GM23248 (cell line): ENCODE data around the gene POU3F1. TPM values are rescaled to one million over a fixed set of nuclear protein-coding genes. Genes with fewer than 3 reads are reported as not detected.
"Not testable (repeated sequence)": the region's sequence is repeated elsewhere in the genome, so short reads cannot be mapped to it uniquely, and the experiment has no call there.

Experiments used
- DNase-seq: peaks from one replicate; pipeline ENCODE4 v3.0.0-alpha.2; 2015
- H2AFZ ChIP-seq: fragments of 200-600 bp; sonication (generic); 2 replicates; pipeline ENCODE4 v1.6.1; 2016; ENCODE audit warnings: antibody characterized with exemption
- H3F3A ChIP-seq: fragments of 200-600 bp; sonication (generic); 2 replicates; pipeline ENCODE4 v1.6.1; 2016; ENCODE audit warnings: mild to moderate bottlenecking, antibody characterized with exemption, mixed run types; ENCODE audit not compliant: insufficient read depth
- H3K27ac ChIP-seq: fragments of 200-600 bp; sonication (generic); 2 replicates; pipeline ENCODE4 v1.5.1; 2016; ENCODE audit warnings: mild to moderate bottlenecking
- H3K27me3 ChIP-seq: fragments of 200-600 bp; sonication (generic); replicated peaks from 2 replicates; pipeline ENCODE4 v1.6.1; 2016; ENCODE audit warnings: mild to moderate bottlenecking; ENCODE audit not compliant: insufficient read depth
- H3K36me3 ChIP-seq: fragments of 200-600 bp; sonication (generic); 2 replicates; pipeline ENCODE4 v1.6.1; 2016; ENCODE audit warnings: low read depth, mild to moderate bottlenecking
- H3K4me1 ChIP-seq: fragments of 200-600 bp; sonication (generic); 2 replicates; pipeline ENCODE4 v1.6.1; 2016; ENCODE audit warnings: mild to moderate bottlenecking; ENCODE audit not compliant: insufficient read depth
- H3K4me2 ChIP-seq: fragments of 200-600 bp; sonication (generic); one replicate; pipeline ENCODE4 v1.6.1; 2016; ENCODE audit warnings: mild to moderate bottlenecking; ENCODE audit not compliant: unreplicated experiment
- H3K4me3 ChIP-seq: fragments of 200-600 bp; sonication (generic); 2 replicates; pipeline ENCODE4 v1.5.1; 2016; ENCODE audit warnings: mild to moderate bottlenecking
- H3K79me2 ChIP-seq: fragments of 200-600 bp; sonication (generic); 2 replicates; pipeline ENCODE4 v1.6.1; 2016; ENCODE audit warnings: mild to moderate bottlenecking; ENCODE audit not compliant: insufficient read depth
- H3K9ac ChIP-seq: fragments of 200-600 bp; sonication (generic); 2 replicates; pipeline ENCODE4 v1.6.1; 2016; ENCODE audit warnings: mild to moderate bottlenecking
- H3K9me2 ChIP-seq: fragments of 200-600 bp; sonication (generic); 2 replicates; pipeline ENCODE4 v1.6.1; 2016; ENCODE audit warnings: mixed run types, mild to moderate bottlenecking, moderate library complexity; ENCODE audit not compliant: insufficient read depth
- H3K9me3 ChIP-seq: fragments of 200-600 bp; sonication (generic); one replicate; pipeline ENCODE4 v1.6.1; 2017; ENCODE audit warnings: low read depth
- H4K20me1 ChIP-seq: fragments of 200-600 bp; sonication (generic); 2 replicates; pipeline ENCODE4 v1.6.0; 2016; ENCODE audit not compliant: insufficient read depth
- EZH2 ChIP-seq: fragments of 200-600 bp; sonication (generic); IDR thresholded peaks from 2 replicates; pipeline ENCODE4 v1.6.1; 2018; ENCODE audit warnings: antibody characterized with exemption, mild to moderate bottlenecking; ENCODE audit not compliant: insufficient read depth, poor library complexity, severe bottlenecking
- EZH2phosphoT487 ChIP-seq: fragments of 200-600 bp; sonication (generic); IDR thresholded peaks from 2 replicates; pipeline ENCODE4 v1.6.1; 2018; ENCODE audit warnings: antibody characterized with exemption, moderate library complexity, mild to moderate bottlenecking, low read depth; ENCODE audit not compliant: insufficient read depth
- WGBS, 2 experiments: methylation state at CpG; one replicate each; pipeline ENCODE4 v1.1.6; 2015 to 2017; ENCODE audit warnings: low lambda C conversion rate in 2 of 2, low coverage in 1 of 2; ENCODE audit errors: missing lambda C conversion rate in 2 of 2; 5-methylcytosine and 5-hydroxymethylcytosine counted together
- in situ Hi-C: fragments of 300-500 bp; cut with MboI; formaldehyde crosslinking; loops from 2 replicates; pipeline ENCODE4 v1.15.0; 2020
- polyA plus RNA-seq: library from polyadenylated mRNA; unstranded; fragments of >200 nt; fragmentation: Nextera tagmentation; extraction: Ambion mirVana; gene quantifications from 2 replicates; pipeline ENCODE4 v1.2.1, GENCODE V29; 2016
- total RNA-seq: library from RNA; depleted of rRNA; stranded (reverse); fragments of >200 nt; shearing (Covaris generic); gene quantifications from 2 replicates; pipeline ENCODE4 v1.2.3, GENCODE V29; 2014

POU3F1 gene
- total and polyA plus RNA-seq, 2 experiments from 2014 or later: not detected

GRCh38 chr1:38034871-38035270 lies 11.7 kb downstream of the POU3F1 start:
- Histone ChIP-seq H3K27ac (no peak overlapping the region), H3K36me3 (no peaks in the 10 kb centered on the region), H4K20me1 (no peaks in the 10 kb centered on the region), H3K9me2 (no peaks in the 10 kb centered on the region), H3K9me3 (no peaks in the 10 kb centered on the region), H3K79me2 (no peaks in the 10 kb centered on the region), H3F3A (peaks cover 11% of the 10 kb centered on the region; the same call in 1 of the 2 replicates), H3K4me2 (no peak overlapping the region), H3K9ac (no peak overlapping the region), H3K4me3 (no peak overlapping the region), H3K4me1 (peaks cover 20% of the 10 kb centered on the region), H2AFZ (no peak overlapping the region), H3K27me3 (no peaks in the 10 kb centered on the region)
- TF ChIP-seq EZH2phosphoT487 (no peak), EZH2 (no peak)
- WGBS, 2 experiments: 70 to 72% methylated on average over 12 to 13 of the region's 13 CpGs
- in situ Hi-C loops: no loop called here
- no peak for DNase-seq

GRCh38 chr1:38032992-38033391 lies 13.6 kb downstream of the POU3F1 start:
- H3K27me3 ChIP-seq, H4K20me1 ChIP-seq, H3K9ac ChIP-seq, H3K4me2 ChIP-seq, H3K9me2 ChIP-seq, in situ Hi-C loops, H3K9me3 ChIP-seq, DNase-seq, H3K79me2 ChIP-seq, H3K36me3 ChIP-seq, H3K4me3 ChIP-seq, H2AFZ ChIP-seq, H3K27ac ChIP-seq: not testable (repeated sequence)
- 77% methylated on average over 2 of the region's 2 CpGs for WGBS, 2 experiments
- Histone ChIP-seq H3K4me1 (peaks cover 27% of the 10 kb centered on the region), H3F3A (peaks cover 12% of the 10 kb centered on the region; the same call in 1 of the 2 replicates)

- in situ Hi-C loops: no loop called here
Measured at GRCh38 chr1:38031513-38031866, 15.1 kb downstream of the POU3F1 start.

GRCh38 chr1:38030596-38031512 lies 15.7 kb downstream of the POU3F1 start:
- no peaks in the 10 kb centered on the region for H3K79me2 ChIP-seq
- H3K9me2 ChIP-seq: no peaks in the 10 kb centered on the region
- H3K4me2 ChIP-seq: no peak overlapping the region
- TF ChIP-seq EZH2phosphoT487 (no peak), EZH2 (no peak)
- H3K27me3 ChIP-seq: no peaks in the 10 kb centered on the region
- no peak for DNase-seq
- H4K20me1 ChIP-seq: no peaks in the 10 kb centered on the region
- in situ Hi-C loops: no loop called here
- H3F3A ChIP-seq: peaks cover 21% of the 10 kb centered on the region; the same call in 1 of the 2 replicates
- no peak overlapping the region for H3K4me3 ChIP-seq
- H3K27ac ChIP-seq: no peak overlapping the region
- WGBS, 2 experiments: 77 to 83% methylated on average over 15 to 17 of the region's 17 CpGs
- H3K9ac ChIP-seq: no peak overlapping the region
- H2AFZ ChIP-seq: no peak overlapping the region
- H3K4me1 ChIP-seq: peaks cover 28% of the 10 kb centered on the region
- no peaks in the 10 kb centered on the region for H3K9me3 ChIP-seq
- no peaks in the 10 kb centered on the region for H3K36me3 ChIP-seq

More at GRCh38 chr1:38031513-38031866, 15.1 kb downstream of the POU3F1 start:
- Histone ChIP-seq H3K9me2 (no peaks in the 10 kb centered on the region), H3K4me3 (no peak overlapping the region), H3K79me2 (no peaks in the 10 kb centered on the region), H4K20me1 (no peaks in the 10 kb centered on the region), H2AFZ (no peak overlapping the region), H3K27me3 (no peaks in the 10 kb centered on the region), H3K4me2 (no peak overlapping the region), H3K4me1 (peaks cover 28% of the 10 kb centered on the region), H3K9ac (no peak overlapping the region), H3K36me3 (no peaks in the 10 kb centered on the region), H3K9me3 (no peaks in the 10 kb centered on the region), H3K27ac (no peak overlapping the region), H3F3A (peaks cover 21% of the 10 kb centered on the region; the same call in 1 of the 2 replicates)
- TF ChIP-seq EZH2: no peak
- no peak for TF ChIP-seq EZH2phosphoT487
- no peak for DNase-seq
- 57 to 59% methylated on average over 4 of the region's 4 CpGs for WGBS, 2 experiments
